ENCODE measurements around the gene TMEM203. TPM values are rescaled to one million over a fixed set of nuclear protein-coding genes. Genes with fewer than 3 reads are reported as not detected.
A peak's percentile ranks its signal among the peaks of the same experiment; 100 is the strongest.

TMEM203 gene
- total and polyA plus RNA-seq, 2 of the 13 experiments (the other 11 are each of a cell fraction or from before 2014, with no cell fraction given), result 23.4 to 36.7 TPM

DNA sequence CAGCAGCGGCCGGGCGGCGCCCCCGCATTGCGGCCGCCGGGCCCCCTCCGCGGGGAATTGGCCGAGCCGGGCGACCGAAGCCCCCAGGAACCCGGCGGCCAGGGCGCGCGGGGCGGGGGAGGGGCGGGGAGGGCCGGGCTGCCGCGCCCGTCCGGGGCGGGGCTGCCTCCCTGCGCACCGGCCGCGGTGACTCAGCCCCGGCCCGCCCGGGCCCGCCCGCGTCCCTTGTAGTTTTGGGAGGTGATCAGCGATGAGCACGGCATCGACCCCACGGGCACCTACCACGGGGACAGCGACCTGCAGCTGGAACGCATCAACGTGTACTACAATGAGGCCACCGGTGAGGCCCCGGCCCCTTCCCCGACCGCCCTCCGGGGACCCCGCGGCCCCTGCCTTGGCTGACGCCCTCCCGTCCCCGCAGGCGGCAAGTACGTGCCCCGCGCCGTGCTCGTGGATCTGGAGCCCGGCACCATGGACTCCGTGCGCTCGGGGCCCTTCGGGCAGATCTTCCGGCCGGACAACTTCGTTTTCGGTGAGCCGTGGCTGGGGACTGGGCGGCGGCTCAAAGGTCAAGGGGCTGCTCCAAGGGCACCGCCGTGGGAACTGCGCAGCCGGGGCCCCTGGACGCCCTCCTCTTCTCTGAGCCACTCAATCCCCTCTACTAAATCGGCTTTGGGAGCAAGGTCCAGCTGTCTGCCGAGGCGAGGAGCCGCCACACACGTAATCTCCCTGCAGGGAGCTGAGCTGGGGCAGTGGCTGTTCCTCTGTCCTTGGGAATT is 36.2 kb upstream of the TMEM203 start (continued):
- TF ChIP-seq, protein P1, sequence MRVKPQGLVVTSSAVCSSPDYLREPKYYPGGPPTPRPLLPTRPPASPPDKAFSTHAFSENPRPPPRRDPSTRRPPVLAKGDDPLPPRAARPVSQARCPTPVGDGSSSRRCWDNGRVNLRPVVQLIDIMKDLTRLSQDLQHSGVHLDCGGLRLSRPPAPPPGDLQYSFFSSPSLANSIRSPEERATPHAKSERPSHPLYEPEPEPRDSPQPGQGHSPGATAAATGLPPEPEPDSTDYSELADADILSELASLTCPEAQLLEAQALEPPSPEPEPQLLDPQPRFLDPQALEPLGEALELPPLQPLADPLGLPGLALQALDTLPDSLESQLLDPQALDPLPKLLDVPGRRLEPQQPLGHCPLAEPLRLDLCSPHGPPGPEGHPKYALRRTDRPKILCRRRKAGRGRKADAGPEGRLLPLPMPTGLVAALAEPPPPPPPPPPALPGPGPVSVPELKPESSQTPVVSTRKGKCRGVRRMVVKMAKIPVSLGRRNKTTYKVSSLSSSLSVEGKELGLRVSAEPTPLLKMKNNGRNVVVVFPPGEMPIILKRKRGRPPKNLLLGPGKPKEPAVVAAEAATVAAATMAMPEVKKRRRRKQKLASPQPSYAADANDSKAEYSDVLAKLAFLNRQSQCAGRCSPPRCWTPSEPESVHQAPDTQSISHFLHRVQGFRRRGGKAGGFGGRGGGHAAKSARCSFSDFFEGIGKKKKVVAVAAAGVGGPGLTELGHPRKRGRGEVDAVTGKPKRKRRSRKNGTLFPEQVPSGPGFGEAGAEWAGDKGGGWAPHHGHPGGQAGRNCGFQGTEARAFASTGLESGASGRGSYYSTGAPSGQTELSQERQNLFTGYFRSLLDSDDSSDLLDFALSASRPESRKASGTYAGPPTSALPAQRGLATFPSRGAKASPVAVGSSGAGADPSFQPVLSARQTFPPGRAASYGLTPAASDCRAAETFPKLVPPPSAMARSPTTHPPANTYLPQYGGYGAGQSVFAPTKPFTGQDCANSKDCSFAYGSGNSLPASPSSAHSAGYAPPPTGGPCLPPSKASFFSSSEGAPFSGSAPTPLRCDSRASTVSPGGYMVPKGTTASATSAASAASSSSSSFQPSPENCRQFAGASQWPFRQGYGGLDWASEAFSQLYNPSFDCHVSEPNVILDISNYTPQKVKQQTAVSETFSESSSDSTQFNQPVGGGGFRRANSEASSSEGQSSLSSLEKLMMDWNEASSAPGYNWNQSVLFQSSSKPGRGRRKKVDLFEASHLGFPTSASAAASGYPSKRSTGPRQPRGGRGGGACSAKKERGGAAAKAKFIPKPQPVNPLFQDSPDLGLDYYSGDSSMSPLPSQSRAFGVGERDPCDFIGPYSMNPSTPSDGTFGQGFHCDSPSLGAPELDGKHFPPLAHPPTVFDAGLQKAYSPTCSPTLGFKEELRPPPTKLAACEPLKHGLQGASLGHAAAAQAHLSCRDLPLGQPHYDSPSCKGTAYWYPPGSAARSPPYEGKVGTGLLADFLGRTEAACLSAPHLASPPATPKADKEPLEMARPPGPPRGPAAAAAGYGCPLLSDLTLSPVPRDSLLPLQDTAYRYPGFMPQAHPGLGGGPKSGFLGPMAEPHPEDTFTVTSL (CRISPR knock-in tag; IDR thresholded peaks at IDR 0.05; ENCODE audit: borderline replicate concordance), result no peak
- TF ChIP-seq MAFK (conservative IDR thresholded peaks at IDR 0.05 in 1 of 2, IDR thresholded peaks at IDR 0.05 in 1 of 2; ENCODE audit: low read length in 2 of 2) (no peak), ZFP82 (CRISPR knock-in tag; IDR thresholded peaks at IDR 0.05; ENCODE audit: borderline replicate concordance) (no peak), ZNF749 (CRISPR knock-in tag; IDR thresholded peaks at IDR 0.05; ENCODE audit: borderline replicate concordance) (no peak), SMC3 (IDR thresholded peaks at IDR 0.05; ENCODE audit: low read length) (no peak), PAF1 (CRISPR knock-in tag; IDR thresholded peaks at IDR 0.05) (no peak), NONO (IDR thresholded peaks at IDR 0.05) (no peak), NONO (CRISPR knock-in tag; conservative IDR thresholded peaks at IDR 0.05) (no peak), ZNF124 (CRISPR knock-in tag; IDR thresholded peaks at IDR 0.05) (no peak), NFATC3 (CRISPR knock-in tag; IDR thresholded peaks at IDR 0.05) (0 out of 2 replicates have a peak, but pooled peaks have one; percentile 37), ZNF598 (CRISPR knock-in tag; IDR thresholded peaks at IDR 0.05; ENCODE audit: borderline replicate concordance) (no peak; the same call in 1 of the 2 replicates), POLR2G (IDR thresholded peaks at IDR 0.05; ENCODE audit: low read depth, low read length) (peak; percentile 49; the same call in 1 of the 2 replicates), ZNF20 (CRISPR knock-in tag; IDR thresholded peaks at IDR 0.05) (0 out of 2 replicates have a peak, but pooled peaks have one; percentile 84), NFE2 (CRISPR knock-in tag; IDR thresholded peaks at IDR 0.05) (no peak), RORA (CRISPR knock-in tag; IDR thresholded peaks at IDR 0.05) (no peak), SKI (IDR thresholded peaks at IDR 0.05; ENCODE audit: partially characterized antibody) (peak; percentile 62), SP2 (CRISPR knock-in tag; IDR thresholded peaks at IDR 0.05) (peak; percentile 59; the same call in 1 of the 2 replicates), ZNF652 (CRISPR knock-in tag; IDR thresholded peaks at IDR 0.05; ENCODE audit: borderline replicate concordance, low read depth) (no peak), KDM6A (CRISPR knock-in tag; IDR thresholded peaks at IDR 0.05; ENCODE audit: low read depth) (0 out of 2 replicates have a peak, but pooled peaks have one; percentile 28), ZNF549 (CRISPR knock-in tag; IDR thresholded peaks at IDR 0.05) (no peak), SETDB1 (CRISPR knock-in tag; IDR thresholded peaks at IDR 0.05; ENCODE audit: borderline replicate concordance) (no peak)
- TF ChIP-seq, protein P2, sequence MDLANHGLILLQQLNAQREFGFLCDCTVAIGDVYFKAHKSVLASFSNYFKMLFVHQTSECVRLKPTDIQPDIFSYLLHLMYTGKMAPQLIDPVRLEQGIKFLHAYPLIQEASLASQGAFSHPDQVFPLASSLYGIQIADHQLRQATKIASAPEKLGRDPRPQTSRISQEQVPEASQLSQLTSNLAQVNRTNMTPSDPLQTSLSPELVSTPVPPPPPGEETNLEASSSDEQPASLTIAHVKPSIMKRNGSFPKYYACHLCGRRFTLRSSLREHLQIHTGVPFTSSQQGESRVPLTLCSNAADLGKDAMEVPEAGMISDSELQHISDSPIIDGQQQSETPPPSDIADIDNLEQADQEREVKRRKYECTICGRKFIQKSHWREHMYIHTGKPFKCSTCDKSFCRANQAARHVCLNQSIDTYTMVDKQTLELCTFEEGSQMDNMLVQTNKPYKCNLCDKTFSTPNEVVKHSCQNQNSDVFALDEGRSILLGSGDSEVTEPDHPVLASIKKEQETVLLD (CRISPR knock-in tag; IDR thresholded peaks at IDR 0.05; ENCODE audit: low read depth), result no peak; the same call in 1 of the 2 replicates
- TF ChIP-seq, protein P3, sequence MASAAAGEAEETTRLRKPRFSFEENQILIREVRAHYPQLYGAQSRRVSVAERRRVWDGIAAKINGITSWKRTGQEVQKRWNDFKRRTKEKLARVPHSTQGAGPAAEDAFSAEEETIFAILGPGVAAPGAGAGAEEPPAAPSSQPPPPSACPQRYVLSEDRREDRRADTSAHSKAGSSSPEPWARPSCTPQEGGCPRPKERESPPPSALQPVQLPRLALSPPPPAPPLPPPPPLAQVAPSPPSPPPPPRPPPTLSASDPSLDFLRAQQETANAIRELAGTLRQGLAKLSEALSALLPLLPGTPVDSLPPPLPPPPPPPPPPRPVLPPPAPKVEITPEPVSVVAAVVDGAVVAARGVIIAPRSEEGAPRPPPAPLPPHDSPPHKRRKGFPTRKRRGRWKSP (CRISPR knock-in tag; IDR thresholded peaks at IDR 0.05), result no peak
